HepG2 (cell line): ENCODE results near the gene DNMT3A. TPM values are rescaled to one million over a fixed set of nuclear protein-coding genes. Genes with fewer than 3 reads are reported as not detected.

Experiments
- ATF6 ChIP-seq: sonication (generic); formaldehyde crosslinking; conservative IDR thresholded peaks from 2 replicates; pipeline ENCODE4 v1.4.0; 2020; ENCODE audit warnings: missing genetic modification reagents
- CBFB ChIP-seq: sonication (generic); formaldehyde crosslinking; IDR thresholded peaks from 2 replicates; pipeline ENCODE4 v1.4.0; 2020; ENCODE audit warnings: missing genetic modification reagents
- CBX5 ChIP-seq: sonication (generic); formaldehyde crosslinking; IDR thresholded peaks from 2 replicates; pipeline ENCODE4 v1.4.0; 2020; ENCODE audit warnings: missing genetic modification reagents, borderline replicate concordance
- CCDC6 ChIP-seq: sonication (generic); formaldehyde crosslinking; IDR thresholded peaks from 2 replicates; pipeline ENCODE4 v1.8.1; 2022; ENCODE audit warnings: mild to moderate bottlenecking, missing genetic modification reagents, moderate library complexity
- DBP ChIP-seq: sonication (generic); formaldehyde crosslinking; IDR thresholded peaks from 2 replicates; pipeline ENCODE4 v1.4.0; 2020; ENCODE audit warnings: missing genetic modification reagents; ENCODE audit errors: not compliant biosample characterization
- HMG20A ChIP-seq: IDR thresholded peaks from 2 replicates; pipeline ENCODE4 v1.6.1; 2016; ENCODE audit warnings: borderline replicate concordance
- HNRNPH1 ChIP-seq: fragments of 200-400 bp; formaldehyde crosslinking; optimal IDR thresholded peaks from 2 replicates; pipeline ENCODE3; 2017; ENCODE audit warnings: mild to moderate bottlenecking, low read depth, low read length
- HOXA5 ChIP-seq: sonication (generic); formaldehyde crosslinking; IDR thresholded peaks from 2 replicates; pipeline ENCODE4 v1.4.0; 2020; ENCODE audit warnings: missing genetic modification reagents
- MEIS2 ChIP-seq: sonication (generic); formaldehyde crosslinking; IDR thresholded peaks from 2 replicates; pipeline ENCODE4 v1.9.0; 2021; ENCODE audit warnings: mild to moderate bottlenecking, missing genetic modification reagents
- NBN ChIP-seq: fragments of 450-650 bp; conservative IDR thresholded peaks from 2 replicates; pipeline ENCODE4 v1.6.1; 2017
- RARA ChIP-seq: IDR thresholded peaks from 2 replicates; pipeline ENCODE4 v1.6.1; 2016; ENCODE audit warnings: missing genetic modification reagents, missing compliant biosample characterization
- SIX4 ChIP-seq: sonication (generic); formaldehyde crosslinking; IDR thresholded peaks from 2 replicates; pipeline ENCODE4 v1.4.0; 2020; ENCODE audit warnings: missing genetic modification reagents
- SOX5 ChIP-seq: IDR thresholded peaks from 2 replicates; pipeline ENCODE4 v1.6.1; 2016; ENCODE audit warnings: borderline replicate concordance
- TBX3 ChIP-seq: fragments of 450-650 bp; IDR thresholded peaks from 2 replicates; pipeline ENCODE4 v1.6.1; 2017; ENCODE audit warnings: antibody characterized with exemption, mild to moderate bottlenecking, inconsistent platforms, borderline replicate concordance
- TEAD3 ChIP-seq: optimal IDR thresholded peaks from 2 replicates; pipeline ENCODE3; 2016; ENCODE audit warnings: borderline replicate concordance
- TRAFD1 ChIP-seq: sonication (generic); formaldehyde crosslinking; IDR thresholded peaks from 2 replicates; pipeline ENCODE4 v1.5.1; 2020; ENCODE audit warnings: missing genetic modification reagents, mild to moderate bottlenecking, borderline replicate concordance
- ZKSCAN1 ChIP-seq: fragments of 150-350 bp; IDR thresholded peaks from 2 replicates; pipeline ENCODE4 v1.6.1; 2014; ENCODE audit warnings: low read length
- ZNF280B ChIP-seq: sonication (generic); formaldehyde crosslinking; IDR thresholded peaks from 2 replicates; pipeline ENCODE4 v1.5.0; 2020; ENCODE audit warnings: missing genetic modification reagents, mild to moderate bottlenecking, borderline replicate concordance
- ZNF431 ChIP-seq: sonication (generic); formaldehyde crosslinking; IDR thresholded peaks from 2 replicates; pipeline ENCODE4 v1.9.0; 2022; ENCODE audit warnings: missing genetic modification reagents, low read depth, mild to moderate bottlenecking, borderline replicate concordance
- ZNF503 ChIP-seq: sonication (generic); formaldehyde crosslinking; IDR thresholded peaks from 2 replicates; pipeline ENCODE4 v1.4.0; 2020; ENCODE audit warnings: missing genetic modification reagents
- ZNF629 ChIP-seq: sonication (generic); formaldehyde crosslinking; conservative IDR thresholded peaks from 2 replicates; pipeline ENCODE4 v1.5.0; 2020; ENCODE audit warnings: missing genetic modification reagents
- ZNF644 ChIP-seq: IDR thresholded peaks from 2 replicates; pipeline ENCODE4 v1.6.1; 2016; ENCODE audit warnings: low read depth
- ZNF883 ChIP-seq: sonication (generic); formaldehyde crosslinking; IDR thresholded peaks from 2 replicates; pipeline ENCODE4 v1.5.1; 2020; ENCODE audit warnings: mild to moderate bottlenecking, missing genetic modification reagents; ENCODE audit errors: not compliant biosample characterization
- polyA plus RNA-seq, 8 experiments: library from polyadenylated mRNA; depleted of rRNA in 3 of 8; stranded (reverse) in 7 of 8; unstranded in 1 of 8; fragments of >200 nt; fragmentation: Illumina TruSeq in 4 of 8; extraction: Trizol in 4 of 8; gene quantifications; 2 replicates each; pipeline versions ENCODE4 v1.2.1 to v1.2.3, GENCODE V29; 2011 to 2016; ENCODE audit warnings: low read depth in 4 of 8, missing spikeins in 1 of 8, mixed read lengths in 1 of 8; ENCODE audit not compliant: insufficient read depth in 1 of 8
- total RNA-seq, 5 experiments: library from RNA; depleted of rRNA; stranded (reverse); fragments of >200 nt; fragmentation: Illumina TruSeq; extraction: Trizol; gene quantifications; 2 replicates each; pipeline ENCODE4 v1.2.3, GENCODE V29; 2016; ENCODE audit warnings: low read depth in 1 of 5

The DNMT3A gene
- total and polyA plus RNA-seq, 2 of the 13 experiments (the other 11 are each of a cell fraction or from before 2014, with no cell fraction given), result 14.7 to 29.1 TPM

- TF ChIP-seq DBP (CRISPR knock-in tag) (no peak), ZNF280B (CRISPR knock-in tag) (0 out of 2 replicates have a peak, but pooled peaks have one; percentile 54), SOX5 (CRISPR knock-in tag) (no peak), MEIS2 (0 out of 2 replicates have a peak, but pooled peaks have one; percentile 20), ZNF644 (CRISPR knock-in tag) (no peak), ZKSCAN1 (no peak), SIX4 (no peak), ZNF883 (CRISPR knock-in tag) (no peak), ZNF629 (CRISPR knock-in tag) (no peak), CCDC6 (CRISPR knock-in tag) (no peak), NBN (no peak), ZNF431 (no peak), ZNF503 (CRISPR knock-in tag) (no peak), ATF6 (CRISPR knock-in tag) (no peak), CBX5 (no peak; the same call in 1 of the 2 replicates), HNRNPH1 (no peak), HOXA5 (CRISPR knock-in tag) (peak; percentile 32; the same call in 1 of the 2 replicates), CBFB (CRISPR knock-in tag) (no peak), RARA (CRISPR knock-in tag) (no peak), TEAD3 (CRISPR knock-in tag) (no peak), TBX3 (no peak), HMG20A (no peak), TRAFD1 (no peak)
Observed at GRCh38 chr2:25252291-25253152, 89.2 kb downstream of the DNMT3A start (continued).
